K562 (cell line): ENCODE measurements around the gene PAPOLB. TPM values are rescaled to one million over a fixed set of nuclear protein-coding genes. Genes with fewer than 3 reads are reported as not detected.

Experiments used
- ATAC-seq: fragments of 200-7000 bp; cut with Tn5 transposase; 3 replicates; pipeline ENCODE4 v1.9.1; 2020; ENCODE audit warnings: moderate library complexity
- BruUV-seq: library from RNA; stranded (reverse); fragments of 400-500 nt; replicated peaks from 2 replicates; lab custom pipeline; 2021; lab: Mats Ljungman, UMichigan
- CTCF ChIA-PET: fragments of 300-600 bp; formaldehyde crosslinking; extraction: SDS; loops from one replicate; lab custom pipeline; 2021; ENCODE audit warnings: low intra/inter-chr PET ratio; lab: Yijun Ruan, JAX
- POLR2A ChIA-PET: fragments of 300-600, 350-650 bp; sonication (Branson Sonifier 250); formaldehyde crosslinking; extraction: SDS; loops from one replicate; lab custom pipeline; 2021; ENCODE audit warnings: antibody characterized with exemption, inconsistent platforms; lab: Yijun Ruan, JAX
- DNase-seq, 4 experiments: peaks; one replicate each; pipeline versions ENCODE4 v3.0.0 to v3.0.0-alpha.2; 2011 to 2018; ENCODE audit warnings: low spot score in 3 of 4, mixed read lengths in 3 of 4; ENCODE audit errors: extremely low read depth in 1 of 4
- FAIRE-seq: peaks from 2 replicates; lab custom pipeline; 2011; peaks lifted over from hg19 to GRCh38; lab: Jason Lieb, UNC
- H2AFZ ChIP-seq: 2 replicates; pipeline ENCODE4 v1.6.0; 2011; ENCODE audit warnings: low read depth, low read length, control low read depth, inconsistent platforms
- H3K27ac ChIP-seq: fragments of 200-600 bp; 3 replicates; pipeline ENCODE4 v1.8.0; 2011; ENCODE audit warnings: low read depth, mild to moderate bottlenecking, control low read depth, inconsistent platforms, low read length, moderate library complexity, mixed read lengths; ENCODE audit errors: extremely low read depth
- H3K27me3 ChIP-seq, 2 experiments: fragments of 300-600 bp in 1 of 2; 2 replicates in 1 of 2; 3 replicates in 1 of 2; pipeline versions ENCODE4 v1.6.0 to v1.8.0; 2011; ENCODE audit warnings: inconsistent platforms in 2 of 2, low read length in 2 of 2, mild to moderate bottlenecking in 1 of 2, mixed read lengths in 1 of 2, moderate library complexity in 1 of 2; ENCODE audit not compliant: control insufficient read depth in 2 of 2, insufficient read depth in 2 of 2
- H3K36me3 ChIP-seq: fragments of 300-600 bp; 3 replicates; pipeline ENCODE4 v1.8.0; 2011; ENCODE audit warnings: mild to moderate bottlenecking, low read length, inconsistent platforms; ENCODE audit not compliant: control insufficient read depth, insufficient read depth
- H3K4me1 ChIP-seq, 2 experiments: fragments of 200-600 bp in 1 of 2; replicated peaks in 1 of 2; 2 replicates in 1 of 2; 3 replicates in 1 of 2; pipeline versions ENCODE4 v1.5.1 to v1.8.0; 2011; ENCODE audit warnings: inconsistent platforms in 2 of 2, low read length in 2 of 2, mild to moderate bottlenecking in 1 of 2, mixed read lengths in 1 of 2, moderate library complexity in 1 of 2; ENCODE audit not compliant: control insufficient read depth in 2 of 2, insufficient read depth in 2 of 2
- H3K4me2 ChIP-seq: 2 replicates; pipeline ENCODE4 v1.6.1; 2011; ENCODE audit warnings: low read length, control low read depth, inconsistent platforms, mixed read lengths; ENCODE audit not compliant: insufficient read depth
- H3K4me3 ChIP-seq: fragments of 200-600 bp; sonication (generic), shearing (Covaris generic); 2 replicates; pipeline ENCODE4 v1.5.1; 2016; ENCODE audit warnings: control low read depth, inconsistent platforms
- H3K79me2 ChIP-seq: fragments of 200-600 bp; 3 replicates; pipeline ENCODE4 v1.8.0; 2011; ENCODE audit warnings: low read length, inconsistent platforms; ENCODE audit not compliant: control insufficient read depth, insufficient read depth
- H3K9ac ChIP-seq, 2 experiments: 2 replicates each; pipeline versions ENCODE4 v1.6.0 to v1.6.1; 2011; ENCODE audit warnings: low read depth in 2 of 2, low read length in 2 of 2, control low read depth in 1 of 2, inconsistent platforms in 1 of 2, mild to moderate bottlenecking in 1 of 2, mixed read lengths in 1 of 2; ENCODE audit not compliant: insufficient read depth in 1 of 2
- H3K9me1 ChIP-seq: one replicate; pipeline ENCODE4 v1.6.0; 2011; ENCODE audit warnings: inconsistent platforms, mild to moderate bottlenecking, low read length, moderate library complexity; ENCODE audit not compliant: control insufficient read depth, insufficient read depth
- H3K9me3 ChIP-seq: replicated peaks from 2 replicates; pipeline ENCODE4 v1.5.1; 2011; ENCODE audit warnings: low read depth, low read length, inconsistent platforms; ENCODE audit not compliant: control insufficient read depth, insufficient read depth
- H4K20me1 ChIP-seq: replicated peaks from 2 replicates; pipeline ENCODE4 v1.6.1; 2011; ENCODE audit warnings: low read length, inconsistent platforms, mixed read lengths; ENCODE audit not compliant: control insufficient read depth, insufficient read depth
- BDP1 ChIP-seq: IDR thresholded peaks from 3 replicates; pipeline ENCODE4 v1.6.1; 2011; ENCODE audit not compliant: insufficient read length, insufficient read depth
- CEBPB ChIP-seq: fragments of 450-650 bp; IDR thresholded peaks from 2 replicates; pipeline ENCODE4 v1.6.1; 2016; ENCODE audit warnings: missing genetic modification characterization, missing compliant biosample characterization
- CEBPG ChIP-seq, 3 experiments: fragments of 200-800 bp in 1 of 3; sonication (Bioruptor generic) in 1 of 3; sonication (generic) in 1 of 3; formaldehyde crosslinking in 1 of 3; IDR thresholded peaks in 2 of 3; conservative IDR thresholded peaks in 1 of 3; 2 replicates each; pipeline versions ENCODE4 v1.6.1 to v1.8.0; 2016 to 2022; ENCODE audit warnings: missing compliant biosample characterization in 2 of 3, missing genetic modification characterization in 2 of 3, mild to moderate bottlenecking in 1 of 3, missing genetic modification reagents in 1 of 3
- SREBF1 ChIP-seq: fragments of 150-350 bp; IDR thresholded peaks from 2 replicates; pipeline ENCODE4 v1.6.1; 2014; ENCODE audit warnings: antibody characterized with exemption, low read depth, low read length, borderline replicate concordance
- SRSF1 ChIP-seq: fragments of 200-400 bp; formaldehyde crosslinking; IDR thresholded peaks from 2 replicates; pipeline ENCODE4 v1.6.1; 2017; ENCODE audit warnings: mild to moderate bottlenecking, low read depth, low read length, moderate library complexity
- WGBS: fragments of 100-300 bp; shearing (Covaris generic); methylation state at CpG from one replicate; pipeline ENCODE4 v1.1.6; 2016; ENCODE audit warnings: low coverage, mixed read lengths; ENCODE audit not compliant: insufficient coverage; ENCODE audit errors: missing lambda C conversion rate; 5-methylcytosine and 5-hydroxymethylcytosine counted together
- in situ Hi-C: fragments of 300-500 bp; cut with MboI; formaldehyde crosslinking; loops from 4 replicates; pipeline ENCODE4 v1.15.0; 2018; ENCODE audit warnings: inconsistent platforms, mixed read lengths
- intact Hi-C: fragments of 100-400 bp; cut with micrococcal nuclease; formaldehyde crosslinking; loops from 2 replicates; pipeline ENCODE4 v1.14.2; 2022
- polyA plus RNA-seq, 8 experiments: library from polyadenylated mRNA; depleted of rRNA in 4 of 8; stranded (reverse) in 5 of 8; unstranded in 3 of 8; fragments of >200 nt; fragmentation: Nextera tagmentation in 2 of 8; fragmentation: Illumina TruSeq in 1 of 8; extraction: Ambion mirVana in 2 of 8; extraction: Trizol in 1 of 8; gene quantifications; 2 replicates each; pipeline versions ENCODE4 v1.2.1 to v1.2.3, GENCODE V29; 2011 to 2014; ENCODE audit warnings: inconsistent platforms in 1 of 8, missing spikeins in 1 of 8
- total RNA-seq, 7 experiments: library from RNA; depleted of rRNA in 6 of 7; stranded (reverse); fragments of >200 nt in 6 of 7; fragmentation: Illumina TruSeq in 2 of 7; extraction: Trizol in 2 of 7; gene quantifications; 2 replicates each; pipeline versions ENCODE4 v1.2.1 to v1.2.3, GENCODE V29; 2011 to 2021; ENCODE audit warnings: low replicate concordance in 1 of 7
- TF ChIP-seq, protein P1 (sequence below), 2 experiments: fragments of 450-650 bp in 1 of 2; sonication (generic) in 1 of 2; formaldehyde crosslinking in 1 of 2; IDR thresholded peaks in 1 of 2; conservative IDR thresholded peaks in 1 of 2; 2 replicates each; pipeline versions ENCODE4 v1.6.1 to v1.8.1; 2016 to 2023; ENCODE audit warnings: mild to moderate bottlenecking in 2 of 2, moderate library complexity in 2 of 2, inconsistent platforms in 1 of 2, missing genetic modification reagents in 1 of 2

The PAPOLB gene
- total and polyA plus RNA-seq, 9 of the 15 experiments (the other 6 are each of a cell fraction or from before 2014, with no cell fraction given) = 0.04 to 0.33 (median 0.16) TPM; not detected in 4

DNA sequence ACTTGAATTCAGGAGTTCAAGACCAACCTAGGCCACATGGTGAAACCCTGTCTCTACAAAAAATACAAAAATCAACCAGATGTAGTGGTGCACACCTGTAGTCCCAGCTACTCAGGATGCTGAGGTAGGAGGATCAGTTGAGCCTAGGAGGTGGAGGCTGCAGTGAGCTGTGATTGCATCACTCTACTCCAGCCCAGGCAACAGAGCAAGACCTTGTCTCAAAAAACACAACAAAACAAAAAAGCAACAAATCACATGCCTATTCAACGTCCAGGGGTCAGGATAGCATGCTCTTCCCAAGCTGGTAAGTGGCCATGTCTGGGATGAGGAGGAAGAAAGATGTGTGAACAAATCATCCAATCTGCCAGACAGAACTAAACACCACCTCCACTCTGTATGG, 27.9 kb upstream of the PAPOLB start:
- Histone ChIP-seq H3K9ac (no peak overlapping the region), H2AFZ (no peak overlapping the region), H3K4me3 (no peak overlapping the region), H3K27ac (no peak overlapping the region), H3K4me1 (no peaks in the 10 kb centered on the region), H3K27me3 (peaks cover 0 to 10% of the 10 kb centered on the region in 2 experiments; a peak in 3 of 5 replicates), H4K20me1 (no peaks in the 10 kb centered on the region), H3K9me1 (no peaks in the 10 kb centered on the region), H3K36me3 (no peaks in the 10 kb centered on the region), H3K79me2 (no peaks in the 10 kb centered on the region), H3K4me2 (no peak overlapping the region), H3K9me3 (no peaks in the 10 kb centered on the region; the same call in 1 of the 2 replicates)
- DNase-seq (no peak), FAIRE-seq (no peak), ATAC-seq (no peak)
- BruUV-seq = no TSS peak
- in situ Hi-C loops (no loop called here), intact Hi-C loops (loop anchor here (10.0 kb wide), 2 partner anchors 95 to 275 kb away; no protein-coding TSS in a partner anchor)
- TF ChIP-seq, protein P1, sequence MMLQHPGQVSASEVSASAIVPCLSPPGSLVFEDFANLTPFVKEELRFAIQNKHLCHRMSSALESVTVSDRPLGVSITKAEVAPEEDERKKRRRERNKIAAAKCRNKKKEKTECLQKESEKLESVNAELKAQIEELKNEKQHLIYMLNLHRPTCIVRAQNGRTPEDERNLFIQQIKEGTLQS (IDR thresholded peaks at IDR 0.05) = peak; percentile 65
- TF ChIP-seq, protein P1 (CRISPR knock-in tag; conservative IDR thresholded peaks at IDR 0.05) = no peak
- TF ChIP-seq CEBPB (tag) = peak; percentile 50
- TF ChIP-seq BDP1 = no peak
- no peak for TF ChIP-seq SREBF1
- no peak for TF ChIP-seq SRSF1
- peak; percentile 55; the same call in 1 of the 2 replicates for TF ChIP-seq CEBPG (CRISPR knock-in tag; IDR thresholded peaks at IDR 0.05)
- TF ChIP-seq CEBPG (tag; conservative IDR thresholded peaks at IDR 0.05 in 1 of 2, IDR thresholded peaks at IDR 0.05 in 1 of 2) = peak in 1 of 2 experiments; percentile 52; a peak in 1 of 4 replicates
- CTCF ChIA-PET = no interaction called here
- 0% methylated on average over 1 of the region's 1 CpG for WGBS
- POLR2A ChIA-PET = no interaction called here
